ENCODE measurements around the gene RNASE2.
"Not testable (repeated sequence)": the region's sequence is repeated elsewhere in the genome, so short reads cannot be mapped to it uniquely, and the experiment has no call there.

Gene RNASE2

DNA sequence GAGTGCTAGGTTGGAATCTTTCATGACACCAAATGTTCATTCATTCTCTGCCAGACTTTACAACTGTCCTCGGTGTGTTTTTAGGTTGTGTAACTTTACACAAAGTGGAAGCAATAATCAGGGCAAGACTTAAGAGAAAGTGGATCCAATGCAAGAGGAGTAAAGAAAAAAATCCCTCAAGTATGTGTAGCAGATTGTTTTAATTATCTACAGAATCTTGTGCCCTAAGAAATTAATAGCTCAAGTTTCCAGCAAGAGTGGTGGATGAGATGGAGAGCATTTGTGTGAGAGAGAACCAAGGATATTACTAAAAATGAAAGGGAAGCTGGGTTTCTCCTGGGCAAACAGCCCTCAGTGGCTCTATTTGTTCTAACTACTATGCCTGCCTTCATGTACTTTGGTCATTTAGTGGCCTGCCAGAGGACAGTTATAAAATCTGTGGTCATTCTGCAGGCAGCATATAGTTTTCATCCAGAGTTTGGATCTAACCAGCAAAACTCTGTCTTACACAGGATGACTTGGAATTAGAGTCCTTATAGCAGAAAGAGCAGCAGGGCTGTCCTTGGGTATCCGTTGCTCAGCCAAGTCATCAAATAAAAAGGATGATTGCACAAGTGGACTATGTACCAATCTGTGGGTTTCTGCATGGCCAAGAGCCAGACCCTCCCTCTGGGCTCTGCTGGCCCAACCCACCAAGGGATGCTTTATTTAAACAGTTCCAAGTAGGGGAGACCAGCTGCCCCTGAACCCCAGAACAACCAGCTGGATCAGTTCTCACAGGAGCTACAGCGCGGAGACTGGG, at the start of gene RNASE2:
Gene RNASE2, plus strand, starts transcription at position 752 of the 802 bp plus-strand sequence. CDS start 285 bp downstream, outside the sequence.
- H3K27me3 ChIP-seq (ENCODE audit: insufficient read depth, low read length, poor library complexity); H3K4me2 ChIP-seq (ENCODE audit: insufficient read depth, low read length); H3K4me3 ChIP-seq (ENCODE audit: low read depth in 1 of 2, low read length in 2 of 2); H3K27ac ChIP-seq (ENCODE audit: low read length); H3K9ac ChIP-seq (ENCODE audit: low read depth, low read length); H3K79me2 ChIP-seq (ENCODE audit: insufficient read depth, low read length); H2AFZ ChIP-seq (ENCODE audit: low read depth, low read length); DNase-seq; H3K4me1 ChIP-seq (ENCODE audit: insufficient read depth, low read length); H3K36me3 ChIP-seq (ENCODE audit: insufficient read depth, low read length); H4K20me1 ChIP-seq (ENCODE audit: insufficient read depth, low read length); H3K9me3 ChIP-seq (ENCODE audit: insufficient read depth, low read length, severe bottlenecking); ATAC-seq (ENCODE audit: insufficient read depth, low read depth): not testable (repeated sequence)

DNA sequence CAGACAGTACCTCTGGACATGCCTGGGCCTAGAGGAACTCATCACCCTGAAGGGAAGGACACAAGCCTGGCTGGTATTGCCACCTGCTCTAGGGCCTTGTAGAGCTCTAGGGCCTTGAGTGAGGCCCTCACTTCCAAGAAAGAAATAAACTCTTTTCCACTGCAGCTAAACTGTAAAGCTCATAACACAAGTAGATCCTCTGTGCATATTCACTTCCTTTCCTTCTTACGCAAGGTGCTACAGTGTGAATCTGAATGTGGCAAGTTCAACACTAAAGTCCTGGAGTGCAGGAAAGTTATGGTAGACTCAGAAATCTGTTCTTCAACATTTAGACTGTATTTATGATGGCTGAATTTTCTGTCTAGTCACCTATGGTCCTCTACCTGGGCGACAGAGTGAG, 49.6 kb upstream of the RNASE2 start:
- H3K9ac ChIP-seq (ENCODE audit: low read depth, low read length), result no peak overlapping the region
- no peaks in the 10 kb centered on the region for H3K36me3 ChIP-seq (ENCODE audit: insufficient read depth, low read length)
- H2AFZ ChIP-seq (ENCODE audit: low read depth, low read length), result no peak overlapping the region
- H3K9me3 ChIP-seq (ENCODE audit: insufficient read depth, low read length, severe bottlenecking), result no peaks in the 10 kb centered on the region
- ATAC-seq (ENCODE audit: insufficient read depth, low read depth) (no peak), DNase-seq (no peak)
- TF ChIP-seq, protein P1, sequence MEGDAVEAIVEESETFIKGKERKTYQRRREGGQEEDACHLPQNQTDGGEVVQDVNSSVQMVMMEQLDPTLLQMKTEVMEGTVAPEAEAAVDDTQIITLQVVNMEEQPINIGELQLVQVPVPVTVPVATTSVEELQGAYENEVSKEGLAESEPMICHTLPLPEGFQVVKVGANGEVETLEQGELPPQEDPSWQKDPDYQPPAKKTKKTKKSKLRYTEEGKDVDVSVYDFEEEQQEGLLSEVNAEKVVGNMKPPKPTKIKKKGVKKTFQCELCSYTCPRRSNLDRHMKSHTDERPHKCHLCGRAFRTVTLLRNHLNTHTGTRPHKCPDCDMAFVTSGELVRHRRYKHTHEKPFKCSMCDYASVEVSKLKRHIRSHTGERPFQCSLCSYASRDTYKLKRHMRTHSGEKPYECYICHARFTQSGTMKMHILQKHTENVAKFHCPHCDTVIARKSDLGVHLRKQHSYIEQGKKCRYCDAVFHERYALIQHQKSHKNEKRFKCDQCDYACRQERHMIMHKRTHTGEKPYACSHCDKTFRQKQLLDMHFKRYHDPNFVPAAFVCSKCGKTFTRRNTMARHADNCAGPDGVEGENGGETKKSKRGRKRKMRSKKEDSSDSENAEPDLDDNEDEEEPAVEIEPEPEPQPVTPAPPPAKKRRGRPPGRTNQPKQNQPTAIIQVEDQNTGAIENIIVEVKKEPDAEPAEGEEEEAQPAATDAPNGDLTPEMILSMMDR (IDR thresholded peaks at IDR 0.05; ENCODE audit: borderline replicate concordance, extremely low read depth, low read length, poor library complexity, severe bottlenecking), result no peak
- TF ChIP-seq EZH2 (IDR thresholded peaks at IDR 0.05; ENCODE audit: borderline replicate concordance, low read depth, low read length, severe bottlenecking), result no peak
- no peaks in the 10 kb centered on the region for H3K79me2 ChIP-seq (ENCODE audit: insufficient read depth, low read length)
- H3K4me3 ChIP-seq (ENCODE audit: low read depth in 1 of 2, low read length in 2 of 2), result no peak overlapping the region
- H3K4me2 ChIP-seq (ENCODE audit: insufficient read depth, low read length), result no peak overlapping the region
- peaks cover 5% of the 10 kb centered on the region for H3K27me3 ChIP-seq (ENCODE audit: insufficient read depth, low read length, poor library complexity)
- H4K20me1 ChIP-seq (ENCODE audit: insufficient read depth, low read length), result no peaks in the 10 kb centered on the region
- H3K27ac ChIP-seq (ENCODE audit: low read length), result no peak overlapping the region
- no peaks in the 10 kb centered on the region for H3K4me1 ChIP-seq (ENCODE audit: insufficient read depth, low read length)

DNA sequence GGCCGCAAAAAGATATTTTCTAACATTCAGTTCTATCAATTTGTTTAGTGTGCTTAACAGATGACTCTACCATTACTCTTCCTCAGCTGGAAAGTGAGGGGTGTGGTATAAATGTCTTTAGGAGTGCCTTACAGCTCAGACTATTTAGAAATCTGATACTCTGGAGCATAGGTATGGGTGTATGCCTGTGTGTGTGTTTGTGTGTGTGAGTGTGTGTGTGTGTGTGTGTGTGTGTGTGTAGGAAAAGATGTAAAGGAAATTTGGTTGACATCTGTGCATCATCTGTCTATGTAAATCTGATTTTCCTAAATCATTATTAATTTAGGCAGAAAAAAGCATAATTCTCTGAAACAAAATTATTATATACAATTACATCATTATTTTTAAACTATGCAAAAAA, 48.1 kb upstream of the RNASE2 start:
- Histone ChIP-seq H2AFZ (ENCODE audit: low read depth, low read length) (no peak overlapping the region), H3K79me2 (ENCODE audit: insufficient read depth, low read length) (no peaks in the 10 kb centered on the region), H3K27ac (ENCODE audit: low read length) (no peak overlapping the region), H3K4me3 (ENCODE audit: low read depth in 1 of 2, low read length in 2 of 2) (no peak overlapping the region), H4K20me1 (ENCODE audit: insufficient read depth, low read length) (no peaks in the 10 kb centered on the region), H3K9ac (ENCODE audit: low read depth, low read length) (no peak overlapping the region), H3K27me3 (ENCODE audit: insufficient read depth, low read length, poor library complexity) (peaks cover 5% of the 10 kb centered on the region), H3K4me2 (ENCODE audit: insufficient read depth, low read length) (no peak overlapping the region), H3K36me3 (ENCODE audit: insufficient read depth, low read length) (no peaks in the 10 kb centered on the region), H3K4me1 (ENCODE audit: insufficient read depth, low read length) (no peaks in the 10 kb centered on the region), H3K9me3 (ENCODE audit: insufficient read depth, low read length, severe bottlenecking) (no peaks in the 10 kb centered on the region)
- TF ChIP-seq EZH2 (IDR thresholded peaks at IDR 0.05; ENCODE audit: borderline replicate concordance, low read depth, low read length, severe bottlenecking), result no peak
- TF ChIP-seq, protein P1 (IDR thresholded peaks at IDR 0.05; ENCODE audit: borderline replicate concordance, extremely low read depth, low read length, poor library complexity, severe bottlenecking), result no peak
- DNase-seq, result no peak
- ATAC-seq (ENCODE audit: insufficient read depth, low read depth), result no peak

DNA sequence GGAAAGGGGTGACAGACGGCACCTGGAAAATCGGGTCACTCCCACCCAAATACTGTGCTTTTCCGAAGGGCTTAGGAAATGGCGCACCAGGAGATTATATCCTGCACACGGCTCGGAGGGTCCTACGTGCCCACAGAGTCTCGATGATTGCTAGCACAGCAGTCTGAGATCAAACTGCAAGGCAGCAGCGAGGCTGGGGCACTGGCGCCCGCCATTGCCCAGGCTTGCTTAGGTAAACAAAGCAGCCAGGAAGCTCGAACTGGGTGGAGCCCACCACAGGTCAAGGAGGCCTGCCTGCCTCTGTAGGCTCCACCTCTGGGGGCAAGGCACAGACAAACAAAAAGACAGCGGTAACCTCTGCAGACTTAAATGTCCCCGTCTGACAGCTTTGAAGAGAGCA, 44.5 kb upstream of the RNASE2 start:
- not testable (repeated sequence) for H3K4me2 ChIP-seq (ENCODE audit: insufficient read depth, low read length)

DNA sequence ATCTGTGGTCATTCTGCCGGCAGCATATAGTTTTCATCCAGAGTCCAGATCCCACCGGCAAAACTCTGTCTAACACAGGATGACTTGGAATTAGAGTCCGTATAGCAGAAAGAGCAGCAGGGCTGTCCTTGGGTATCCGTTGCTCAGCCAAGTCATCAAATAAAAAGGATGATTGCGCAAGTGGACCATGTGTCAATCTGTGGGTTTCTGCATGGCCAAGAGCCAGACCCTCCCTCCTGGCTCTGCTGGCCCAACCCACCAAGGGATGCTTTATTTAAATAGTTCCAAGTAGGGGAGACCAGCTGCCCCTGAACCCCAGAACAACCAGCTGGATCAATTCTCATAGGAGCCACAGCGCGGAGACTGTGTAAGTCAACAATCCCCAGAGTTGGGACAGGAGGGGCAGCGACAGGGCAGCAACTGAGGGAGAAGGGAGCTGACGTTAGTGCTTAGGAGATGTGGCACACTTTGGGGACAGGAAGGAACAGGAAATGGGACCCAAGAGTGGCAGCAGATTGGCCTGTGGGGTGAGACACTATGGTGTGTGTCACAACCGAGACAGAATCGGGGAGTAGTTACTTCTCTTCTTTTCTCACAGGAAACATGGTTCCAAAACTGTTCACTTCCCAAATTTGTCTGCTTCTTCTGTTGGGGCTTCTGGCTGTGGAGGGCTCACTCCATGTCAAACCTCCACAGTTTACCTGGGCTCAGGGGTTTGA, 36.1 kb upstream of the RNASE2 start:
- not testable (repeated sequence) for H2AFZ ChIP-seq (ENCODE audit: low read depth, low read length); H3K36me3 ChIP-seq (ENCODE audit: insufficient read depth, low read length); H3K9me3 ChIP-seq (ENCODE audit: insufficient read depth, low read length, severe bottlenecking); H3K4me1 ChIP-seq (ENCODE audit: insufficient read depth, low read length); H3K79me2 ChIP-seq (ENCODE audit: insufficient read depth, low read length); H3K27ac ChIP-seq (ENCODE audit: low read length); H4K20me1 ChIP-seq (ENCODE audit: insufficient read depth, low read length); ATAC-seq (ENCODE audit: insufficient read depth, low read depth); H3K27me3 ChIP-seq (ENCODE audit: insufficient read depth, low read length, poor library complexity); DNase-seq; H3K9ac ChIP-seq (ENCODE audit: low read depth, low read length); H3K4me3 ChIP-seq (ENCODE audit: low read depth in 1 of 2, low read length in 2 of 2); H3K4me2 ChIP-seq (ENCODE audit: insufficient read depth, low read length)

More for the DNA sequence above, 44.5 kb upstream of the RNASE2 start:
- not testable (repeated sequence) for H3K27me3 ChIP-seq (ENCODE audit: insufficient read depth, low read length, poor library complexity); H3K36me3 ChIP-seq (ENCODE audit: insufficient read depth, low read length); H3K27ac ChIP-seq (ENCODE audit: low read length); ATAC-seq (ENCODE audit: insufficient read depth, low read depth); H4K20me1 ChIP-seq (ENCODE audit: insufficient read depth, low read length); H3K4me3 ChIP-seq (ENCODE audit: low read depth in 1 of 2, low read length in 2 of 2); H3K9me3 ChIP-seq (ENCODE audit: insufficient read depth, low read length, severe bottlenecking); H3K4me1 ChIP-seq (ENCODE audit: insufficient read depth, low read length); H3K79me2 ChIP-seq (ENCODE audit: insufficient read depth, low read length); H3K9ac ChIP-seq (ENCODE audit: low read depth, low read length); H2AFZ ChIP-seq (ENCODE audit: low read depth, low read length); DNase-seq

DNA sequence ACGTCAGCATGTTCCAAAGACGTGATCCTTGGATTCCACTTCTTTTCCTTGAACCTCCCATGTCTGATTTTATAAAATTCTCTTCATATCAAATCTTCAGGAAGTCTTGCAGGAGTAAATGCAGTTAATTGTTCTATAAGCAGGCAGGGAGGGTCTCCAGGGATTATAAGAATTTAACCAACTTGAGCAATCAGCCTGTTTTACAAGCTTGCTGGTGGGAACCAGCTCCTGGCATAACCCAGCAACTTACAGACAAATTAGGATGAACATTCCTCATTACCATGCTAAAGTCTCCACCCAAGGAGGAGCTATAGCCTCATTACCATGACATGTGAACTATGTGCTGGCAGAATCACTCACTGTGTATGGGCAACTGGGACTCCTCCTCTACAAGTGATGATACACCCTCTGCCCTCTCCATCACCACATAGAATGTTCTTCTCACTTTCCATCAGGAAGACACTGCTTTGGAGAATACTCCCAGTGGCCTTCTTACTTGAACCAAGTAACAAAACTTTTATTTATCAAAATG, 31.5 kb upstream of the RNASE2 start:
- not testable (repeated sequence) for DNase-seq; H3K4me1 ChIP-seq (ENCODE audit: insufficient read depth, low read length); H3K36me3 ChIP-seq (ENCODE audit: insufficient read depth, low read length); H2AFZ ChIP-seq (ENCODE audit: low read depth, low read length); H3K4me2 ChIP-seq (ENCODE audit: insufficient read depth, low read length); H4K20me1 ChIP-seq (ENCODE audit: insufficient read depth, low read length); H3K79me2 ChIP-seq (ENCODE audit: insufficient read depth, low read length); H3K9ac ChIP-seq (ENCODE audit: low read depth, low read length); H3K27ac ChIP-seq (ENCODE audit: low read length); ATAC-seq (ENCODE audit: insufficient read depth, low read depth); H3K9me3 ChIP-seq (ENCODE audit: insufficient read depth, low read length, severe bottlenecking); H3K4me3 ChIP-seq (ENCODE audit: low read depth in 1 of 2, low read length in 2 of 2); H3K27me3 ChIP-seq (ENCODE audit: insufficient read depth, low read length, poor library complexity)
